HG02642 (cell line): ENCODE data around the gene DCDC1.

ENCODE experiments used
- ATAC-seq: cut with Tn5 transposase; IDR thresholded peaks from one replicate; pipeline ENCODE4 v1.9.1; 2021; ENCODE audit warnings: mild to moderate bottlenecking; ENCODE audit not compliant: unreplicated experiment, poor library complexity

Gene DCDC1

GRCh38 chr11:30868626-30869081 is 500.9 kb downstream of the DCDC1 start:
- ATAC-seq: no peak

- no peak for ATAC-seq
Observed at GRCh38 chr11:30863209-30863608, 506.3 kb downstream of the DCDC1 start.

- ATAC-seq: no peak
Observed at GRCh38 chr11:30861531-30861930, 508.0 kb downstream of the DCDC1 start.

- no peak for ATAC-seq
Observed at GRCh38 chr11:30861064-30861463, 508.5 kb downstream of the DCDC1 start.

GRCh38 chr11:30860146-30860545 is 509.4 kb downstream of the DCDC1 start:
- ATAC-seq: no peak

- no peak for ATAC-seq
Observed at GRCh38 chr11:30859669-30860068, 509.9 kb downstream of the DCDC1 start.

- no peak for ATAC-seq
Observed at GRCh38 chr11:30855383-30856006, 514.0 kb downstream of the DCDC1 start.

GRCh38 chr11:30853439-30853838 is 516.1 kb downstream of the DCDC1 start:
- ATAC-seq: no peak

- no peak for ATAC-seq
Observed at GRCh38 chr11:30852645-30853044, 516.9 kb downstream of the DCDC1 start.

GRCh38 chr11:30852091-30852490 is 517.4 kb downstream of the DCDC1 start:
- ATAC-seq: no peak

- no peak for ATAC-seq
Observed at GRCh38 chr11:30837252-30837651, 532.3 kb downstream of the DCDC1 start.

- ATAC-seq: no peak
Observed at GRCh38 chr11:30832831-30833230, 536.7 kb downstream of the DCDC1 start.

- ATAC-seq: no peak
Observed at GRCh38 chr11:30830681-30831080, 538.9 kb downstream of the DCDC1 start.

GRCh38 chr11:30826911-30827310 is 542.6 kb downstream of the DCDC1 start:
- no peak for ATAC-seq

- ATAC-seq: no peak
Observed at GRCh38 chr11:30825723-30826122, 543.8 kb downstream of the DCDC1 start.

- no peak for ATAC-seq
Observed at GRCh38 chr11:30823119-30823518, 546.4 kb downstream of the DCDC1 start.

- ATAC-seq: no peak
Observed at GRCh38 chr11:30821438-30821965, 548.0 kb downstream of the DCDC1 start.

- ATAC-seq: no peak
Observed at GRCh38 chr11:30818721-30819120, 550.8 kb downstream of the DCDC1 start.

- no peak for ATAC-seq
Observed at GRCh38 chr11:30816959-30817880, 552.3 kb downstream of the DCDC1 start.

- no peak for ATAC-seq
Observed at GRCh38 chr11:30815619-30816018, 553.9 kb downstream of the DCDC1 start.

GRCh38 chr11:30814737-30815136 is 554.8 kb downstream of the DCDC1 start:
- ATAC-seq: no peak
